Stimulated activated CD4-positive, alpha-beta T cell treated with anti-CD3 and anti-CD28 coated beads, Interleukin-15, amount 100 ng/mL, for 1 hour (primary cell): ENCODE results near the gene MRPS24.
A peak's percentile ranks its signal among the peaks of the same experiment; 100 is the strongest.
"Not testable (repeated sequence)": the region's sequence is repeated elsewhere in the genome, so short reads cannot be mapped to it uniquely, and the experiment has no call there.

ENCODE experiments used
- DNase-seq, 2 donors: peaks; one replicate each; pipeline ENCODE4 v3.0.0-alpha.2; 2020; ENCODE audit warnings: low read depth in 1 of 2, low spot score in 1 of 2

MRPS24 gene

DNA sequence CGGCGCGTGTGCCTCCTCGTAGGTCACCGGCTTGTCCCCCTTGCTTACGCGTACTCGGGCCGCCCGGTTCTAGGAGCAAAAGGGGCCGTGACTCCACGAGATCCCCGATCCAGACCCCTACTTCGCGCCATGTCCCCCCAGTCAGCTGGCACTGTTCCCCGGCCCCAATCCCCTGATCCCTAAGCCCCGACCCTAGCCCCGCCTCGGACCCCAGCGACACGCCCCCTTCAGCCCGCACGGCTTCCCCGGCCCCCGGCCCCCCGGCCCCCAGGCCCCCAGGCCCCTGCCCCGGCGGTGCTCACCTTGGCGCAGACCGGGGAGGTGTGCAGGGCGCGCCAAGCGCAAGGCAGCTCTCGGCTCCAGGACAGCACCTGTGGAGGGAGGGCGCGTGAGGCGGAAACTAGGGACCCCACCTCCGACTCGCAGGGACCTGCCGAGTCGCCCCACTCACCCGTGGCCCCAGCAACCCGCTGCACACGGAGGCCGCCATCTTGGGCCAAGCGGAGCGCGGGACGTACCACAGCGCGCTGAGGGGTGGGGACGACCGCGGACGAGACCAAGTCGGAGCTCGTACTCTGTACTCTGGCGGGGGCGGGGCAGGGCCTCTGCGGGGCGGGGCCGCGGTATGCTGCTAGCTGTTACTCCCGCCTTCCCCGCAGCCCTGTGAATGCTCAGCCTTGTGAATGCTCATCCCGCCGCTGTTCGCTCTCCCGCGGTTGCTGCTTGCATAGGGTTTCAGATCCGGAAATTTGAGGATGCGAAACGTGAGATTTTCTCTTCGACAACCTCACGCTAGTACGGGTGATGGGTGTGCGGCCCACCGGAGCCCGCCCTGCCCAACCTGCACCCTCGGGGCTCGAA is at the start of gene MRPS24:
MRPS24 (minus strand) TSS at position 512 of the 861 bp plus-strand sequence; CDS start at position 490, 22 bp downstream.
- peak; percentile 88 to 95 for DNase-seq

DNA sequence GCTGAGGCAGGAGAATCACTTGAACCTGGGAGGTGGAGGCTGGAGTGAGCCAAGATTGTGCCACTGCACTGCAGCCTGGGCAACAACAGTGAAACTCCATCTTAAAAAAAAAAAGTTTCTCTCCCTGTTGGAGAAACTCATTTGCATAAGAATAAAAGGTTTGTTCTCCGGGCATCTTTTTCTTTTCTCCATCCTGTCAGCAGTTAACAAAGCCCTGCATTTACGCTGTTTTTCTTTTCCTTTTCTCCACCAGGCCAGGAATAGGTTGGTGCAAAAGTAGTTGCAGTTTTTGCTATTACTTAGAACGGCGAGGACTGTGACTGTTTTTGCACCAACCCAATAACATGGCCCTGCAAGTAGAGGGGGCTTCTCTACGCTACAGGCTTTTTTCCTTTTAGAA is 46.6 kb upstream of the MRPS24 start:
- DNase-seq = no peak

DNA sequence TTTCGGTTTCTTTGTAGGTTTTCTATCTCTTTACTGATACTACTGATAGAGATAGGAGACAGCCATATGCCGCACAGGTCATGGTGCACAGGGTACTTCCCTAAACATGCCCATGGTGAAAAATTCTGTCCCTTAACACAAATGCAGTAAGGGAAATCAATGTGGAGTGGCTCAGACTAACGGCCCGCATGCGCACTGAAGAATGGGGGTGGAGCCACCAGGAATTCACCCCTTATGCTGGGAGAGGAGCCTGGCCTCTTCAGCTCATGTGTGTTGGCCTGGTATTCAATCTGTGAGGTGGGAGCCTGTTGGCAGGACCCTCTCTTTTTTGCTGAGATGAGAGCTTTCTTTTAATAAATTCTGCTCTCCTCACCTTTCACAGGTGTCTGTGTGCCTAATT is 45.5 kb upstream of the MRPS24 start:
- DNase-seq = no peak

DNA sequence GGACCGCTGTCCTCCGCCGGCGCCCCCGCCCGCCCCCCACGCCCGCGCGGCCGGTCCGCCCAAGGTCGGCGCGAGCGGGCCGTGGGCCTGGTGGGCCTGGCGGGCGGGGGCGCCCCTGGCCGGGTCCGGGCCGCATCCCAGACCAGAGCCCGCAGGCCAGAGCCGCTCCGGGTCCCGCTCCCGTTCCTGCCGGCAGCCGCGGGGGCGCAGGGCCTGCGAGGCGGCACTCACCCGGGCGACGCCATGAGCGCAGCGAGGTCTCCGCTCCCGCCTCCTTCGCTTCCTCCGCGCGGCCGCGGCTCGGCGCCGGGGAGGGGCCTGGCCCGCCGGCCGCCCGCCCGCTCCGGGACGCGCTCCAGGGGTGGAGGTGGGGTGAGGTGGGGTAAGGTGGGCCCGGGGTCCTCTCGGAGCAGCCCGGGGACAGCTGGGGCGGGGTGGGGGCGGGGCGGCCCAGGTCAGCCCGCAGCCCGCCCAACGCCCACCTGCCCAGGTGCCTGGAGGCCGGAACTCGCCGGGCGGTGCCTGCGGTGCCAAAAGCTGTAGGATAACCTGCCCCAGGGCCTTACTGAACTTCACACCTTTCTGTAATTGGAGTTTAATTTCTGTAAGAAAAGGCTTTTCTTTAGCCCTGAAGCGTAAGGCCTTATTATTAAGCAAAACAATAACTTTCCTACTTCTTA is 37.2 kb upstream of the MRPS24 start, which contains the start of gene URGCP:
URGCP (minus strand) TSS at position 266 of the 680 bp plus-strand sequence; CDS start at position 245, 21 bp downstream.
- DNase-seq = peak; percentile 21 to 47

DNA sequence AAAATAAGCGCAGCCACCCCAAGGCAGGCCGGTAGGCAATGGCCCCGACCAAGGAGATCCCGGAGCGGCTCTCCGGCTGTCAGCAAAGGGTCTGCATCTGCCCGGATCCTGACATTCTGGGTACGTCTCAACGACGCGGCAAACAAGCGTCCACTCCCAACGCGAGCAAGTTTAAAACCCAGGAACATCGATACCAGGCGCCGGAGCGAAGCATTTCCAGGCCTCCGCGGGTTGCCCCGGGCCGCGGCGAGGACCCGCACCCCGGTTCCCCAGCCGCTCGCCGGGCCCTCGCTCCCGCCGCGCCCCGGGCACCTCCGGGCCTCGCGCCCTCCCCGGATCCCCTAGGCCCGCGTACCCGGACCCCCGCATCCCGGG is 36.6 kb upstream of the MRPS24 start:
- peak in 1 of 2 donors; percentile 1 for DNase-seq

DNA sequence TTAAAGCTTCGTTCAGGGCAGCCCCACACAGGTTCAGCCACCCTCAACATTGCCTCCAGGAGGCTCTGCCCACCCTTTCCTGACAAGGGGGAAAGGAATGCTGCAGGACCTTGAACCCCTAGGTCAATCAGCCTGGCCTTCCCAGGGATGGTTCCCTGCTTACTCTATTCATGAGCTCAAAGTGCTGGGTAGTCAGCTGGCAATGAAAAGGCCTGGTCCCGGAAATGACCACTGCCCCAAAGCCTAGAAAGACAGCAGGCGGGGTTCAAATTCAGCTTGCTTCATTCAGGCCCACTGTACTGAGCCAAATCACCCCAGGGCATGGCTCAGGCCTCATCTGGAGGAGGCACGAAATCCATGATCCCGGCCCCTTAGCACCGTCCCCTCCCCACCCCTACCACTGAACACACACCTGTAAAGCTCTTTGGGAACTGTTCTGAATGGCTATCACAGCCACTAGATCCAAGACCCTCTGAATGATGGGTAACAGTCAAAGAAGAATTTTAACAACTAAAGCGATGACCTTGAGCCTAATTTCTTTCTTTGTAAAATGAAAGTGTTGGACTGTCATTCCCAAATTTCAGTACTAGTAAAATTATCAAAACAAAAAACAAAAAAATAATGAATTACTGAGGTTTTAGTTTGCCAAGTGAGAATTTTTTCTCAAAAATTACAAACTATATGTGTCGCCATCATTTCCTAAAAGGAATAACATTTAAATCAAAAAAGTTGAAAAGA is 36.1 kb upstream of the MRPS24 start:
- no peak for DNase-seq

DNA sequence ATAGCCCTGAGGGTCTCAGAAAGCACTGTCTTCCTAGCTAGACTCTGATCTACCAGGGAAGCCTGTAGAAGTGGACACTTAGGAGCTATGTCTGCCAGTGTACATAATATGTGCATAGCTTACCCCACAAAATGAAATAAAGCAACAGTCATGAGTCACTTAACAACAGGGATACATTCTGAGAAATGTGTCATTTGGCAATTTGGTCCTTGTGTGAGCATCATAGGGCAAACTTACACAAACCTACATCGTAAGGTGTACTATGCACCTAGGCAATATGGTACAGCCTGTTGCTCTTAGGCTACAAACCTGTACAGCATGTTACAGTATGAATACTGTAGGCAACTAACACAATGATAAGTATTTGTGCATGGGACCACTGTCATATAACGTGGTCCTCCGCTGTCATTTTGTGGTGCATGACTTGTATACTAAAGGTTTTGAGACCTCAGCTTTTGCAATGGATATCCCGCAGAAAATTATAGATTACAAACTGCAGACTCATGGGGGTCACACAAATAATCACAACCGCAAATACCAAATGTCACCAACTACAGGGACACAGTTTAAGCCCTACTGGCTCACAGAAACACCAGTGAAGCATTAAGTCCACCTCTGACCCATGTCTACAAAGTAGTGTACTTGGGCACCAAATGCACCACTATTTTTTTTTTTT is 35.4 kb upstream of the MRPS24 start:
- no peak for DNase-seq

DNA sequence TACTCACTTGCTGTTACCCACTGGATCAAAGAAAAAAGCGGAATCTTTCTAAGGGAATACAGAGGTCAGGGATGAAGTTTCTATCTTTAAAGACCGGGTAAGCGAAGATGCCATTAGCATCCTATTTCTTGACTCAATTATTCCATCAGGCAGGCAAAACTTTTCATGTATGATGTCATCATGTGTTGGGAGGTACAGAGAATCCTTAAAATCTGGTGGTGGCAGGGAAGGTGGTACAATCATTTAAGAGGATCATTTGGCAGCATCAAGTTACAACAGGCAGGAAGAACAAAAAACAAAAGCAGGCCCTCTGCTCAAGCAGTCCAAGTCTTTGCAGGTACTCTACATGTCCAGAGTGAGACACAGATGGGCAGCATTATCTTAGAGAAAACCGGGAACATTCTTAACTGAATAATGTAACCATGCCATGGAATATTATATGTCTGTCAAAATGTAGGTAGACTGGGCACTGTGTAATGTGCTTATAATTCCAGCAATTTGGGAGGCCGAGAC is 33.3 kb upstream of the MRPS24 start:
- DNase-seq = no peak

DNA sequence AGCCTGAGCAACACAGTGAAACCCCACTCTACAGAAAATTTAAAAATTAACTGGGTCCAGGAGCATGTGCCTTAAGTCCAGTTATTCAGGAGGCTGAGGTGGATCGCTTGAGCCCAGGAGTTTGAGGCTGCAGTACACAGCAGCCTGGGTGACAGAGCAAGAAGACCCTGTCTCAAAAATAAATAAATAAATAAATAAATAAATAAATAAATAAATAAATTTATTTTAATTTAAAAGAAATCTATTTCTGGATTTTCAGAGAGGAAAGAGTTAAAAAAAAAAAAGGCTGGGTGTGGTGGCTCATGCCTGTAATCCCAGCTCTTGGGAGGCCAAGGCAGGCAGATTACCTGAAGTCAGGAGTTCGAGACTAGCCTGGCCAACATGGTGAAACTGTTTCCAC is 29.3 kb upstream of the MRPS24 start:
- DNase-seq = not testable (repeated sequence)

DNA sequence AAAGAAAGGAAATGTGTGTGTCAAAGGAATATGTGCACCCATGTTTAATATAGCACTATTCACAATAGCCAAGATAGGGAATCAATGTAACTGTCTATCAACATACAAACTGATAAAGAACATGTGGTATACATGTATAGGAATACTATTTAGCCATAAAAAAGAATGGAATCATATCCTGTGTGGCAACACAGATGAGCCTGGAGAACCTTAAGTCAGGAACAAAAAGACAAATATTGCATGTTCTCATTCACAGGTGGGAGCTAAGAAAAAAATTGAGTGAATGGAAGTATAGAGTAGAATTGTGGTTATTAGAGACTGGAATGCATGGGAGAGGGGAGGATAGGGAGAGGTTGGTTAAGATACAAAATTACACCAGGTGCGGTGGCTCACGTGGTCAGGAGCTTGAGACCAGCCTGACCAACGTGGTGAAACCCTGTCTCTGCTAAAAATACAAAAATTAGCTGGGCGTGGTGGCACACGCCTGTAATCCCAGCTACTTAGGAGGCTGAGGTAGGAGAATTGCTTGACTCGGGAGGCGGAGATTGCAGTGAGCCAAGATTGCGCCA is 26.6 kb upstream of the MRPS24 start:
- no peak for DNase-seq

DNA sequence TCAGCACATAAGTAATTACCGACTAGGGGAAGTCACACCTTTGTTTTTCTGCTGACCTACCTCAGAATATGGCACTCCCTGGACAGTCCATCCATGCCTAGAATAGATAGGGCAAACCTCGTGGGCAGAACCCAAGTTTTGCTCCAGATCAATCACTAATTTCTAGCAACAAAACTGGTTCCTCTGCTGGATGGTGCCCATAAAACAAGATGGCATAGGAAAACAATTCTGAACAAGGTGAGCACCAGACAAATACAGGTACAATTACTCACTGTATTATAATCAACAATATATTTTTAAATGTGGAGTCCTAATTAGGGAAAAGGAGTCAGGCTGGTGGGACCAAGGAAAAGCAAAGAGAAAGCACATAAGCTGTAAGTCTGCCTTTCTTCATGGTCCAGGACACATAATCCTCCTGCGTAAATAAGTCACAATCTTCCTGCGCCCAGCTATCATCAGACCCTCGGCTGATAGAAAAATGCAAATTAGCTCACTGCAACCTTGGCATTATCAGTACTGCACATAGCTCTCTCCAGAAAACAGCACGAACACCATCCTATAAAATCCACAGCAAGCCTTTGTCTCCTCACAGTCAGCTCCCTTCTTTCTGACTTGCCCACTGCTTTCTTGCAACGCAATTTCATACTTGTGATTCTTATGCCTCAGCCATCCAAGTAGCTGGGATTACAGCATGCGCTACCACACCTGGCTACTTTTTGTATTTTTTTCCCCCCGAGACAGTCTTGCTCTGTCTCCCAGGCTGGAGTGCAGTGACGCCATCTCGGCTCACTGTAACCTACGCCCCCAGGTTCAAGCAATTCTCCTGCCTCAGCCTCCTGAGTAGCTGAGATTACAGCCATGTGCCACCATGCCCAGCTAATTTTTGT is 22.0 kb upstream of the MRPS24 start:
- no peak for DNase-seq

DNA sequence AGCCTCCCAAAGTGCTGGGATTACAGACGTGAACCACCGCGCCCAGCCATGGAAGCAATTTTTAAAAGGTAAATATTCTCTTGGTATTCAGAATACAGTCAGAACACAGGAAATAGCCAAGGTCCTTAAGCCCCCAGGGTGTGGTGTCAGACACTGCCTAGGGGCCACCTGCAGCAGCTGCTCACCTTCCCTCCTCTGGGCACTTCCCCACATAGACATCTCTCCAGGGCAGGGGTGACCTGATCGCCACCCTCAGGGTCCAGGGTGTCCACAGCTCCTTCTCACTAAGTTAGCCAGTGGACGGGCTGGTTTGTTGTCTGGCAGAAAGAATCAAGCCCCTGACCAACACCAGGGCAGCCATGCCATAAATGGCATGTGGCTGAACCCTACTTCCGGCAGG is 21.2 kb upstream of the MRPS24 start:
- no peak for DNase-seq

DNA sequence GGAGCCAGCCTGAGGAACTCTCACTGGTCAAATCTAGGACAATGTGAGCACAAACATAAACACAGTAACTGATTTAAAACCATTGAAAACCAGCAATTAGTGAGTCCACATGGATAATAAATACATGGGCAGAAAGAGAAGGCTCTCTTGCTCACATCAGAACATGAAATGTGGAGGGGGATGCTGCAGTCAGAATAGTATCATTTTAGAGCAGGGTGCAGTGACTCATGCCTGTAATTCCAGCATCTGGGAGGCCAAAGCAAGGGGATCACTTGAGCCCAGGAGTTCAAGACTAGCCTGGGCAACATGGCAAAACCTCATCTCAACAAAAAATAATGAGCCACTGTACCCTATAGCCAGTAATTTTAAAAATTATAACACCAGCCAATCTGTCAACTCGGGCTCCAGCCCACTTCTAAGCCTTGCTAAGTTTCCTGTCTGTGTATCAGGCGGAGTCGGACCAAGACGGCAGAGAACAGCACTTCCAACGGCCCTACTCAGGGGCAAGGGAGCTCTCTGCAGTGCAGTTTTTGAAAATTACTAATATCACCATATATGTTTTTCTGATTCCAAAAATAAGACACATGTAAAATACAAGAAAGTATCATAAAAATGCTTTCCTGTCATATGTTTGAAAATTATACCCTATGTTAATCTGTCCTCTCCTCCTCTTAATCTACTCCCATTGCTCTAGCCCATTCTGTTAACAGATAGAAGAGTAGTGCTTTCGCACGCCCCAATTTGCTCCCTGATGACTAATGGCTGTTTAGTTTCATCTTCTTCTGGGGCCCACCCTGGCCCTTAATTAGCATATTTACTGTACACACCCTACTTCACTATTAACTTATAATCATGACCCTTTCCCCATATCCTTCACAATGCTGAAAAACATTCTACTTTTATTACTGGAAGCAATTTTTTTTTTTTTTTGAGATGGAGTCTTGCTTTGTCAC is 20.0 kb upstream of the MRPS24 start:
- no peak for DNase-seq

DNA sequence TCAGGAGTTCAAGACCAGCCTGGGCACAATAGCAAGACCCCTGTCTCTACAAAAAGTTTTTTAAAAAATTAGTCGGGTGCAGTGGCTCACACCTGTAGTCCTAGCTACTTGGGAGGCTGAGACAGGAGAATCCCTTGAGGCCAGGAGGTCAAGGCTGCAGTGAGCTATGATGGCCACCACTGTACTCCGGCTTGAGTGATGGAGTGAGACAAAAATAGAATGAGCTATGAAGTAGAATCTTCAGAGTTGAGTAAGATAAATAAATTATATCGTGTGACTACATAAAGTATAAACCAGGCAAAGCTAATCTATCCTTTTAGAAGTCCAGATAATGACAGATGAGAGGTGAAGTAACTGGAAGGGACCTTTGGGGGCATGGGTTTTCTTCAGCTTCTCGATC is 15.3 kb upstream of the MRPS24 start:
- DNase-seq = no peak

DNA sequence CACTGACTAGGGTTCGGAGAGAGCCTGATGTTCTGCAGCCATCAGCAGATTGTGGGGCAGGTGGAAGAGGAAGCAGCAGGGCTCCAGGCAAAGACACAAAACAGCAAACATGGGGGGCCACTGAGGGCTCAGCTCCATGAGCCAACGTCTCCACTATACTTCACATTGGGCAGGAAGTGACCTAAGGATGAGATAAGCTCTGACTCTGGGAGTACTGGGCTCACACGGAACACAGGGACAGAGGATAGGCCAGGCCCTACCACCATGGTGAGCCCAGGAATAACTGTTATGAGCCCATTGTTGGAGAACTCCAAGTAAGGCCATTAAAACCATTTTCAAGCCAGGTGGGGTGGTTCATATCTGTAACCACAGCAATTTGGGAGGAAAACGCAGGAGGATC is 14.9 kb upstream of the MRPS24 start:
- no peak for DNase-seq

DNA sequence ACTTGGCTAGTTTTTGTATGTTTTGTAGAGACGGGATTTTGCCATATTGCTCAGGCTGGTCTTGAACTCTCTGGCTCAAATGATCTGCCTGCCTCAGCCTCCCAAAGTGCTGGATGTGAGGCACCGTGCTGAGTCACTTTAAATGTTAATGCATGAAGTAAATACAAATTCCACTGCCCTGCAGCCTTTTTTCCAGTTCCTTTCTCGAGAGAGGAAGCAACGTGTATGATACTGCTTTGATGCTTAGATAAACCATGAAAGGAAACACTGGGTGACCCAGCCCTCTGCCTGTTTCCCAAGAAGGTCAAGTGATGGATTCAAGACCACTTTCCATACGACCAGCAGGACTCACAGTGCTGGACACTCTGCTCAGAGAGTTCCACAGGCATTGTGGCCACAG is 11.3 kb upstream of the MRPS24 start:
- DNase-seq = no peak

DNA sequence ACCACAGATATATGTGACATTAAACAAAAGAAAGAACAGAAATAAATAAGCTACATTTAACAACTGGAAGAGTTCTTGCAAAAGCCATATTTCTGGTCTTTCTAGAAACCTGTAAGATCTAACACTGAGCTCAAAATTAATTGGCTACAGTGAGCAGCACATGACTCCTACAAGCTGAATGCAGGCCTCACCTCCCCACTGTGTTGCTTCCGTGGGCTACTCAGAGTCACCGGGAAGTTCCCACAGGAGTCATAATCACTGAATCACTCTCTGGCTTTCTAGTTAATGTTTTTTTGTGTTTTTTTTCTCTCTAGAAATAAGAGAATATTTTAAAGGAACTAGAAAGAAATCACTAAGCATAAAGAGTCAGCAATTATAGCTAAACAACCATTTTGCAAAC is 10.2 kb upstream of the MRPS24 start:
- no peak for DNase-seq

DNA sequence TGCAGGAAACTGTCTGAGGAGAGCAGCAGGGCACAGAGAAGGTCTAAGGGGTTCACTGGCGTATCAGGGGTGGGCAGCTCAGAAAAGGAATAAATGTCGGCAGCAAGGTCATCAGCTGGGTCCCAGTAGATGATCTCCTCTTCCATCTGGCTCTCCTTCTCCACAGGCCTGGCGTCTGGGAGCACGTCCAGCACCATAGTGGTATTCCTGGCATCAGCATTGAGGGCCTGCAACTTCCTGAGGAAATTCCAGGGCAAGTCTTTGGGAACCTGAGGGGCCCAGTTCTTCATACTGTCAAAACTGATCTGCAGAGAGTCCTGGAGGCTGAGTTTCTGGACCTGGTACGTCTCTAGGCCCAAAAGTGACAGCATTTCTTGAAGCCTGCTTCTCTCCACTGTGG is 9.6 kb upstream of the MRPS24 start:
- no peak for DNase-seq
